HL-60/S4 treated with phorbol 12-myristate 13-acetate at 8.2 ng/mL for 4 days and 3 days (cell line): ENCODE data around the gene TMEM239.
"Not testable (repeated sequence)": the region's sequence is repeated elsewhere in the genome, so short reads cannot be mapped to it uniquely, and the experiment has no call there.

Source experiments
- in situ Hi-C: fragments of 300-500 bp; cut with MboI; formaldehyde crosslinking; loops from 2 replicates; pipeline ENCODE4 v1.15.0; 2022; ENCODE audit warnings: low sequenced_read_pairs

The TMEM239 gene

GRCh38 chr20:2799688-2800520 lies 16.3 kb upstream of the TMEM239 start:
- in situ Hi-C loops = no loop called here

- in situ Hi-C loops = no loop called here
Observed at GRCh38 chr20:2800521-2801285, 15.5 kb upstream of the TMEM239 start, which contains the start of gene CPXM1. Gene CPXM1, minus strand, starts transcription at chr20:2800627. Its CDS starts 55 bp downstream, at chr20:2800572.

- in situ Hi-C loops = no loop called here
Observed at GRCh38 chr20:2801286-2801728, 14.9 kb upstream of the TMEM239 start.

- in situ Hi-C loops = no loop called here
Observed at GRCh38 chr20:2804041-2804828, 11.9 kb upstream of the TMEM239 start.

- in situ Hi-C loops = no loop called here
Observed at GRCh38 chr20:2804852-2805688, 11.1 kb upstream of the TMEM239 start.

- in situ Hi-C loops = no loop called here
Observed at GRCh38 chr20:2805689-2806350, 10.3 kb upstream of the TMEM239 start.

- in situ Hi-C loops = no loop called here
Observed at GRCh38 chr20:2806351-2806701, 9.8 kb upstream of the TMEM239 start.

GRCh38 chr20:2807019-2807418 lies 9.1 kb upstream of the TMEM239 start:
- in situ Hi-C loops = no loop called here

GRCh38 chr20:2807929-2808328 lies 8.2 kb upstream of the TMEM239 start:
- in situ Hi-C loops = not testable (repeated sequence)

- in situ Hi-C loops = no loop called here
Observed at GRCh38 chr20:2809690-2810089, 6.5 kb upstream of the TMEM239 start.

GRCh38 chr20:2812189-2812588 lies 4.0 kb upstream of the TMEM239 start:
- in situ Hi-C loops = no loop called here

GRCh38 chr20:2814076-2814475 lies 2.1 kb upstream of the TMEM239 start:
- in situ Hi-C loops = no loop called here

GRCh38 chr20:2814587-2815051 lies 1.5 kb upstream of the TMEM239 start, which contains the start of gene C20orf141:
Gene C20orf141, plus strand, starts transcription at chr20:2814987. Its CDS starts 198 bp downstream, at chr20:2815185.
- in situ Hi-C loops = no loop called here

GRCh38 chr20:2815242-2815900 lies 793 bp upstream of the TMEM239 start:
- in situ Hi-C loops = no loop called here

GRCh38 chr20:2816583-2817340 lies 598 bp downstream of the TMEM239 start:
- in situ Hi-C loops = no loop called here

- in situ Hi-C loops = no loop called here
Observed at GRCh38 chr20:2817341-2817726, 1.2 kb downstream of the TMEM239 start.

- in situ Hi-C loops = no loop called here
Observed at GRCh38 chr20:2817891-2818595, 1.9 kb downstream of the TMEM239 start.
